CD4-positive, alpha-beta T cell treated with Interleukin-6 at 100 ng/mL for 8 hours (primary cell): ENCODE results near the gene VIPAS39.

ENCODE experiments used
- DNase-seq: peaks from one replicate; pipeline ENCODE4 v3.0.0-alpha.2; 2020; ENCODE audit warnings: mixed read lengths, low spot score

Gene VIPAS39

GRCh38 chr14:77406086-77406485 is 51.3 kb downstream of the VIPAS39 start:
- DNase-seq: no peak

GRCh38 chr14:77403768-77404167 is 53.6 kb downstream of the VIPAS39 start:
- no peak for DNase-seq

- DNase-seq: no peak
Observed at GRCh38 chr14:77400216-77400615, 57.2 kb downstream of the VIPAS39 start.

- DNase-seq: no peak
Observed at GRCh38 chr14:77390188-77390587, 67.2 kb downstream of the VIPAS39 start.

GRCh38 chr14:77378701-77379100 is 78.7 kb downstream of the VIPAS39 start:
- DNase-seq: no peak

GRCh38 chr14:77377502-77377844 is 79.9 kb downstream of the VIPAS39 start:
- no peak for DNase-seq

GRCh38 chr14:77376771-77377501 is 80.5 kb downstream of the VIPAS39 start, which contains the start of the genes SAMD15 and TMED8:
TSS of gene SAMD15 (plus strand) at chr14:77377379. CDS start at chr14:77377419, 40 bp downstream.
TSS of gene TMED8 (minus strand) at chr14:77377094. CDS start at chr14:77377053, 41 bp downstream.
- DNase-seq: peak; percentile 75
